Measurements from ENCODE around the gene KCNN3. TPM values are rescaled to one million over a fixed set of nuclear protein-coding genes. Genes with fewer than 3 reads are reported as not detected.

The KCNN3 gene
- total RNA-seq, 1 donor from 2014 or later, result 0.92 TPM

DNA sequence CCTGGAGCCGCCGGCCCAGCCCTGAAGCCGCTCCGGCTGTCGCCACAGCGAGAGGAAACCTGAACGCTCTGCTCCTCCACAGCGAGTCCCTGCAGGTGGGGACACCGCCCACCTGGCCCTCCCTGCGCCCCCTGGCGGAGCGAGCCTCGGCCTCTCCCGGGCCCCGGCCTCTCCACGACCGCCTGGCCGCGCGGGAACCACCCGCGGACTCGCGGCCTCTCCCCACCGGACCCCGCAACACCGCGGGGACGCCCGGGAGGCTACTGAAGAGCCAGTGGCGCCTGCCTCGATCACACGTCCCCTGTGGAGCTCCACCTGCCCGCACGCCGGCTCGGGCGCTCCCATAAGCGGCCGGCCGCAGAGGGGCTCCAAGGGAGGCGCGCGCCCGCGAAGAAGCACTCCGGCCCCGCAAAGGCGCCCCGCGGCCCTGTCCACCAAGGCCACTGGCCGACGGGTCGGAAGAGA is 109.6 kb downstream of the KCNN3 start:
- peaks cover 2% of the 10 kb centered on the region for H3K36me3 Mint-ChIP-seq (ENCODE audit: low read depth)
- TF ChIP-seq, protein P1, sequence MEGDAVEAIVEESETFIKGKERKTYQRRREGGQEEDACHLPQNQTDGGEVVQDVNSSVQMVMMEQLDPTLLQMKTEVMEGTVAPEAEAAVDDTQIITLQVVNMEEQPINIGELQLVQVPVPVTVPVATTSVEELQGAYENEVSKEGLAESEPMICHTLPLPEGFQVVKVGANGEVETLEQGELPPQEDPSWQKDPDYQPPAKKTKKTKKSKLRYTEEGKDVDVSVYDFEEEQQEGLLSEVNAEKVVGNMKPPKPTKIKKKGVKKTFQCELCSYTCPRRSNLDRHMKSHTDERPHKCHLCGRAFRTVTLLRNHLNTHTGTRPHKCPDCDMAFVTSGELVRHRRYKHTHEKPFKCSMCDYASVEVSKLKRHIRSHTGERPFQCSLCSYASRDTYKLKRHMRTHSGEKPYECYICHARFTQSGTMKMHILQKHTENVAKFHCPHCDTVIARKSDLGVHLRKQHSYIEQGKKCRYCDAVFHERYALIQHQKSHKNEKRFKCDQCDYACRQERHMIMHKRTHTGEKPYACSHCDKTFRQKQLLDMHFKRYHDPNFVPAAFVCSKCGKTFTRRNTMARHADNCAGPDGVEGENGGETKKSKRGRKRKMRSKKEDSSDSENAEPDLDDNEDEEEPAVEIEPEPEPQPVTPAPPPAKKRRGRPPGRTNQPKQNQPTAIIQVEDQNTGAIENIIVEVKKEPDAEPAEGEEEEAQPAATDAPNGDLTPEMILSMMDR (IDR thresholded peaks at IDR 0.05), result peak; percentile 86
- H3K9me3 Mint-ChIP-seq (ENCODE audit: low read depth), result no peaks in the 10 kb centered on the region
- H3K27ac Mint-ChIP-seq (ENCODE audit: unreplicated experiment), result no peak overlapping the region
- peaks cover 51% of the 10 kb centered on the region for H3K27me3 Mint-ChIP-seq (ENCODE audit: low read depth)
- no peak for DNase-seq (ENCODE audit: low spot score)
- no peak overlapping the region for H3K4me3 Mint-ChIP-seq (ENCODE audit: unreplicated experiment)
- no peaks in the 10 kb centered on the region for H3K4me1 Mint-ChIP-seq (ENCODE audit: low read depth)

DNA sequence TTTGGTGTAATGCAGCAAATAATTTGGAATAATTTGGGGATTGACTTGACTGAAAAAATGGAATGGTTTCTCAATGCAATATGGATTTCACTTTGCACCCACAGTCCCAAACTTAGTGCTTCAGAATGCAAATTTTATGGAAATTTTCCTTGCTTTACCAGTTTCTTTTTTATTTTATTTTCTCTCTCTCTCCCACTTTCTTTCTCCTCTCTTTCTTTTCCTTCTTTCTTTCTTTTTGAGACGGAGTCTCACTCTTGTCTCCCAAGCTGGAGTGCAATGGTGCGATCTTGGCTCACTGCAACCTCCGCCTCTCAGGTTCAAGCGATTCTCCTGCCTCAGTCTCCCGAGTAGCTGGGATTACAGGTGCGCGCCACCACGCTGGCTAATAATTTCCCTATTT is 110.3 kb downstream of the KCNN3 start:
- Mint-ChIP-seq H3K27ac (ENCODE audit: unreplicated experiment) (no peak overlapping the region), H3K4me3 (ENCODE audit: unreplicated experiment) (no peak overlapping the region), H3K9me3 (ENCODE audit: low read depth) (no peaks in the 10 kb centered on the region), H3K4me1 (ENCODE audit: low read depth) (no peaks in the 10 kb centered on the region), H3K27me3 (ENCODE audit: low read depth) (peaks cover 48% of the 10 kb centered on the region), H3K36me3 (ENCODE audit: low read depth) (peaks cover 2% of the 10 kb centered on the region)
- TF ChIP-seq, protein P1 (IDR thresholded peaks at IDR 0.05), result no peak
- DNase-seq (ENCODE audit: low spot score), result no peak

DNA sequence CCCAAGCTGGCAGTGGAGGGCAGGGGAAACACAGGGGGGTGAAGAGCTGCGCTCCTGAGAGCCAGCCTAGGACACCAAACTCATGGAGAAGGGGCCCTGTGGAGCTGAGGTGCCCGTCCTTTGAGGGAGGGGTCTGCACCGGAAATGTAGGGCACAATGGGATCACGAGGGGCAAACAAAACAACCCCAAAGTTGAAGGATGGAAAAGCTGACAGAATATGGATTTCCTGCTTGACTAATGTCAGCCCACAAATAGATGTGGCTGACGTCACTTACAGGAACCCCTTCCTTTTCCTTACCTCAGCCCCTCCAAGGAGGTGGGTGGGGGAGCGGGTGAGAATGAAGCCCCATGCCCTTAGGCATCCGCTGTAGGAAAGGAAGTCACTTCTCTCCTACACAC is 110.9 kb downstream of the KCNN3 start:
- Mint-ChIP-seq H3K4me1 (ENCODE audit: low read depth) (no peaks in the 10 kb centered on the region), H3K27me3 (ENCODE audit: low read depth) (peaks cover 46% of the 10 kb centered on the region)

DNA sequence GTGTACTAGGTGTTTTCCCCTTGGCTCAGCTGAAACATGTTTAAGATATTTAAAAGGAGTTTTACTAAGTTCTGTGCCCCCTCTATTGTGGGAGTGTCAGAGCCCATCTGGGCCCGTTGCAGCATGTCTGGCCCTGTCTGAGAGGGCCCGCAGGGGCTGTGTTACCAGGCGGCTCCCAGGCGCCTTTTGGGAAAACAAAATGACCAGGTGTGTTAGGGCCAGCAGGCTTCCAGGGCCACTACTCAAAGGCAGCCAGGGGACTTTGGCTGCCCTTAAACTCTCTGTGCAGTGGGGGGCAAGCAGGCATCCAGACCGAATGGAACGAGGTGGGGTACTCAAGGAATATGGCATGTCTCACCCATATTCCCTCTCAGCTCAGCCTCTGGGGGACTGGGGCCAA is 111.7 kb downstream of the KCNN3 start:
- H3K36me3 Mint-ChIP-seq (ENCODE audit: low read depth), result peaks cover 3% of the 10 kb centered on the region
- H3K27me3 Mint-ChIP-seq (ENCODE audit: low read depth), result peaks cover 44% of the 10 kb centered on the region
- TF ChIP-seq, protein P1 (IDR thresholded peaks at IDR 0.05), result no peak
- DNase-seq (ENCODE audit: low spot score), result no peak
- no peaks in the 10 kb centered on the region for H3K4me1 Mint-ChIP-seq (ENCODE audit: low read depth)
- H3K9me3 Mint-ChIP-seq (ENCODE audit: low read depth), result no peaks in the 10 kb centered on the region
- no peak overlapping the region for H3K27ac Mint-ChIP-seq (ENCODE audit: unreplicated experiment)
- no peak overlapping the region for H3K4me3 Mint-ChIP-seq (ENCODE audit: unreplicated experiment)

More for the DNA sequence above, 110.9 kb downstream of the KCNN3 start:
- H3K27ac Mint-ChIP-seq (ENCODE audit: unreplicated experiment), result peak overlapping the region; percentile 27
- DNase-seq (ENCODE audit: low spot score), result no peak
- TF ChIP-seq, protein P1 (IDR thresholded peaks at IDR 0.05), result no peak
- H3K4me3 Mint-ChIP-seq (ENCODE audit: unreplicated experiment), result no peak overlapping the region
- H3K9me3 Mint-ChIP-seq (ENCODE audit: low read depth), result no peaks in the 10 kb centered on the region
- peaks cover 1% of the 10 kb centered on the region for H3K36me3 Mint-ChIP-seq (ENCODE audit: low read depth)

DNA sequence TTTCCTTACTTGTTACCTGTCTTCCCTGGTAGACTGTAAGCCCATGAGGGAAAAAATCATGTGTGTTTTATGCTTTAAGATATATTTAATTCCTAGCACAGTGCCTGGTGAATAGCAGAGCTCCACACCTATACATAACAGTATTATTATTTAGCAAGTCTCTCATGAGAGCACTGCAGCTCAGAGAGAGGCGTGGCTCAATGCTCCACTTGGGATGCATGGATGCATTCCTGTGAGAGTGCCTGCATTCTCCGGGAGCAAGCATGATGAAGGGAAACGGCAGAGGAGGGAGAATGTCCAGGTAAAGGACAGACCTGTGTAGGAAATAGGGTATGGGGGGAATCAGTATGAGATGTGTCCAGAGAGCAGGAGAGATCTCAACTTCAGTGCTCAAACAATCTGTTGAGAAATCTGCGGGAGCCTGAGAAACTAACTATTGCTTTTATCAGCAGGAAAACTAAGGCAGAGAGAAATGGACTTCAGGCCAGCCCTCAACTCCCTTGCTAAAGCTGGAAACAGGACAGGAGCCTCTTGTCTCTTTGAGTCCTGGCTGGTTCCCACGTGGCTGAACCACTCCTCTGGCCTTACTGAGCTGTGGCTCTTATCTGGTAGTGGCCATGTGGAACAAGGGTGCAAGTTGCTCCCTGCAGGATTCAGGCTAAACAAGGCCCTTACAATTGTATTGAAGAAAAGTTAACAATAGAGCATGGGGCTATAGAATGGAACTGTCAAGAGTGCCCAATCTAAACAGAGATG is 113.1 kb downstream of the KCNN3 start:
- TF ChIP-seq, protein P1 (IDR thresholded peaks at IDR 0.05), result no peak
- H3K36me3 Mint-ChIP-seq (ENCODE audit: low read depth), result peaks cover 3% of the 10 kb centered on the region
- no peak overlapping the region for H3K27ac Mint-ChIP-seq (ENCODE audit: unreplicated experiment)
- no peak for DNase-seq (ENCODE audit: low spot score)
- H3K4me3 Mint-ChIP-seq (ENCODE audit: unreplicated experiment), result no peak overlapping the region
- H3K9me3 Mint-ChIP-seq (ENCODE audit: low read depth), result no peaks in the 10 kb centered on the region
- H3K27me3 Mint-ChIP-seq (ENCODE audit: low read depth), result peaks cover 36% of the 10 kb centered on the region
- peaks cover under 1% of the 10 kb centered on the region for H3K4me1 Mint-ChIP-seq (ENCODE audit: low read depth)
